K562 (cell line): Measurements from ENCODE around the gene EIF5. TPM values are rescaled to one million over a fixed set of nuclear protein-coding genes. Genes with fewer than 3 reads are reported as not detected.

Source experiments
- ATAC-seq: fragments of 200-7000 bp; cut with Tn5 transposase; 3 replicates; pipeline ENCODE4 v1.9.1; 2020; ENCODE audit warnings: moderate library complexity
- BruUV-seq: library from RNA; stranded (reverse); fragments of 400-500 nt; replicated peaks from 2 replicates; lab custom pipeline; 2021; lab: Mats Ljungman, UMichigan
- CTCF ChIA-PET: fragments of 300-600 bp; formaldehyde crosslinking; extraction: SDS; loops from one replicate; lab custom pipeline; 2021; ENCODE audit warnings: low intra/inter-chr PET ratio; lab: Yijun Ruan, JAX
- POLR2A ChIA-PET: fragments of 300-600, 350-650 bp; sonication (Branson Sonifier 250); formaldehyde crosslinking; extraction: SDS; loops from one replicate; lab custom pipeline; 2021; ENCODE audit warnings: antibody characterized with exemption, inconsistent platforms; lab: Yijun Ruan, JAX
- DNase-seq, 4 experiments: peaks; one replicate each; pipeline versions ENCODE4 v3.0.0 to v3.0.0-alpha.2; 2011 to 2018; ENCODE audit warnings: low spot score in 3 of 4, mixed read lengths in 3 of 4; ENCODE audit errors: extremely low read depth in 1 of 4
- FAIRE-seq: peaks from 2 replicates; lab custom pipeline; 2011; peaks lifted over from hg19 to GRCh38; lab: Jason Lieb, UNC
- H2AFZ ChIP-seq: 2 replicates; pipeline ENCODE4 v1.6.0; 2011; ENCODE audit warnings: low read depth, low read length, control low read depth, inconsistent platforms
- H3K27ac ChIP-seq: fragments of 200-600 bp; 3 replicates; pipeline ENCODE4 v1.8.0; 2011; ENCODE audit warnings: low read depth, mild to moderate bottlenecking, control low read depth, inconsistent platforms, low read length, moderate library complexity, mixed read lengths; ENCODE audit errors: extremely low read depth
- H3K27me3 ChIP-seq, 2 experiments: fragments of 300-600 bp in 1 of 2; 2 replicates in 1 of 2; 3 replicates in 1 of 2; pipeline versions ENCODE4 v1.6.0 to v1.8.0; 2011; ENCODE audit warnings: inconsistent platforms in 2 of 2, low read length in 2 of 2, mild to moderate bottlenecking in 1 of 2, mixed read lengths in 1 of 2, moderate library complexity in 1 of 2; ENCODE audit not compliant: control insufficient read depth in 2 of 2, insufficient read depth in 2 of 2
- H3K36me3 ChIP-seq: fragments of 300-600 bp; 3 replicates; pipeline ENCODE4 v1.8.0; 2011; ENCODE audit warnings: mild to moderate bottlenecking, low read length, inconsistent platforms; ENCODE audit not compliant: control insufficient read depth, insufficient read depth
- H3K4me1 ChIP-seq, 2 experiments: fragments of 200-600 bp in 1 of 2; replicated peaks in 1 of 2; 2 replicates in 1 of 2; 3 replicates in 1 of 2; pipeline versions ENCODE4 v1.5.1 to v1.8.0; 2011; ENCODE audit warnings: inconsistent platforms in 2 of 2, low read length in 2 of 2, mild to moderate bottlenecking in 1 of 2, mixed read lengths in 1 of 2, moderate library complexity in 1 of 2; ENCODE audit not compliant: control insufficient read depth in 2 of 2, insufficient read depth in 2 of 2
- H3K4me2 ChIP-seq: 2 replicates; pipeline ENCODE4 v1.6.1; 2011; ENCODE audit warnings: low read length, control low read depth, inconsistent platforms, mixed read lengths; ENCODE audit not compliant: insufficient read depth
- H3K4me3 ChIP-seq: fragments of 200-600 bp; sonication (generic), shearing (Covaris generic); 2 replicates; pipeline ENCODE4 v1.5.1; 2016; ENCODE audit warnings: control low read depth, inconsistent platforms
- H3K79me2 ChIP-seq: fragments of 200-600 bp; 3 replicates; pipeline ENCODE4 v1.8.0; 2011; ENCODE audit warnings: low read length, inconsistent platforms; ENCODE audit not compliant: control insufficient read depth, insufficient read depth
- H3K9ac ChIP-seq, 2 experiments: 2 replicates each; pipeline versions ENCODE4 v1.6.0 to v1.6.1; 2011; ENCODE audit warnings: low read depth in 2 of 2, low read length in 2 of 2, control low read depth in 1 of 2, inconsistent platforms in 1 of 2, mild to moderate bottlenecking in 1 of 2, mixed read lengths in 1 of 2; ENCODE audit not compliant: insufficient read depth in 1 of 2
- H3K9me1 ChIP-seq: one replicate; pipeline ENCODE4 v1.6.0; 2011; ENCODE audit warnings: inconsistent platforms, mild to moderate bottlenecking, low read length, moderate library complexity; ENCODE audit not compliant: control insufficient read depth, insufficient read depth
- H3K9me3 ChIP-seq: replicated peaks from 2 replicates; pipeline ENCODE4 v1.5.1; 2011; ENCODE audit warnings: low read depth, low read length, inconsistent platforms; ENCODE audit not compliant: control insufficient read depth, insufficient read depth
- H4K20me1 ChIP-seq: replicated peaks from 2 replicates; pipeline ENCODE4 v1.6.1; 2011; ENCODE audit warnings: low read length, inconsistent platforms, mixed read lengths; ENCODE audit not compliant: control insufficient read depth, insufficient read depth
- KLF6 ChIP-seq: fragments of 250-450 bp; sonication (Bioruptor Pico); IDR thresholded peaks from 2 replicates; pipeline ENCODE4 v1.4.0; 2020; ENCODE audit warnings: mild to moderate bottlenecking, moderate library complexity, borderline replicate concordance
- RBFOX2 ChIP-seq: fragments of 200-400 bp; formaldehyde crosslinking; IDR thresholded peaks from 2 replicates; pipeline ENCODE4 v1.6.1; 2017; ENCODE audit warnings: low read depth, mild to moderate bottlenecking, low read length, moderate library complexity
- WGBS: fragments of 100-300 bp; shearing (Covaris generic); methylation state at CpG from one replicate; pipeline ENCODE4 v1.1.6; 2016; ENCODE audit warnings: low coverage, mixed read lengths; ENCODE audit not compliant: insufficient coverage; ENCODE audit errors: missing lambda C conversion rate; 5-methylcytosine and 5-hydroxymethylcytosine counted together
- in situ Hi-C: fragments of 300-500 bp; cut with MboI; formaldehyde crosslinking; loops from 4 replicates; pipeline ENCODE4 v1.15.0; 2018; ENCODE audit warnings: inconsistent platforms, mixed read lengths
- intact Hi-C: fragments of 100-400 bp; cut with micrococcal nuclease; formaldehyde crosslinking; loops from 2 replicates; pipeline ENCODE4 v1.14.2; 2022
- polyA plus RNA-seq, 8 experiments: library from polyadenylated mRNA; depleted of rRNA in 4 of 8; stranded (reverse) in 5 of 8; unstranded in 3 of 8; fragments of >200 nt; fragmentation: Nextera tagmentation in 2 of 8; fragmentation: Illumina TruSeq in 1 of 8; extraction: Ambion mirVana in 2 of 8; extraction: Trizol in 1 of 8; gene quantifications; 2 replicates each; pipeline versions ENCODE4 v1.2.1 to v1.2.3, GENCODE V29; 2011 to 2014; ENCODE audit warnings: inconsistent platforms in 1 of 8, missing spikeins in 1 of 8
- total RNA-seq, 7 experiments: library from RNA; depleted of rRNA in 6 of 7; stranded (reverse); fragments of >200 nt in 6 of 7; fragmentation: Illumina TruSeq in 2 of 7; extraction: Trizol in 2 of 7; gene quantifications; 2 replicates each; pipeline versions ENCODE4 v1.2.1 to v1.2.3, GENCODE V29; 2011 to 2021; ENCODE audit warnings: low replicate concordance in 1 of 7

Gene EIF5
- total and polyA plus RNA-seq, 9 of the 15 experiments (the other 6 are each of a cell fraction or from before 2014, with no cell fraction given), result 92.7 to 442 (median 190) TPM

DNA sequence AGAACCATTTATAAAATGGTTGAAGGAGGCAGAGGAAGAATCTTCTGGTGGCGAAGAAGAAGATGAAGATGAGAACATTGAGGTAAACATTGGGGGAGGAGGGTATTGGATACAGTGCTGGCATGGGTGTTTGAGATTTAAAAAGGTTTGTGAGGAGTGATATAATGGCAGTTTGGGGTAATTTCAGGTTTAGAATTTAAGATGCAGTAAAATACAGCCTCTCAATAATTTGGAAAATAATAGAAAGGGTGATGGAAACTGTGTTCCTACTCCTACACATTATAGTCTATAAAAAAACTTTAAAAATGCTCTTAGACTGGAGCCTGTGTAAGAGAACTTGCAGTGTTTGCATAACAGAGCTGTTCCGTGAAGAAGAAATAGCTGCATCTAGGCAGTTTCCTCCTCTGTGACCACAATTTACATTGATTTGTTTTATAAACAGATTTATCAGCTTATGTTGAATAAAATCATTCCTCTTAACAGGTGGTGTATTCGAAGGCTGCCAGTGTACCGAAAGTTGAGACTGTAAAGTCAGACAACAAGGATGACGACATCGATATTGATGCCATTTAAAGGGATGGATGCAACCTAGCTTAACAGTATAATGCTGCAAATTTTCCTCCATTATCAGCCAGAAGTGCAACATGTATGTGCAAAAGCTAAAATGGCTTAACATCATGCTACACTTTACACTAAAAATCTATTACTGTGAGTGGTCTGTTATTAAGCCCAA lies 6.6 kb downstream of the EIF5 start:
- H3K9ac ChIP-seq, result no peak overlapping the region
- no peaks in the 10 kb centered on the region for H3K9me3 ChIP-seq
- H3K4me3 ChIP-seq, result no peak overlapping the region
- ATAC-seq (no peak), DNase-seq (no peak), FAIRE-seq (no peak)
- POLR2A ChIA-PET, result interaction anchor here (0.6 to 9.2 kb wide), 8 partner anchors 14 to 59 kb away, joined by 3 to 98 read pairs (median 4); no protein-coding TSS in a partner anchor
- peaks cover 8% of the 10 kb centered on the region for H3K9me1 ChIP-seq
- H3K4me2 ChIP-seq, result no peak overlapping the region
- no peak overlapping the region for H2AFZ ChIP-seq
- TF ChIP-seq KLF6 (CRISPR knock-in tag), result no peak
- TF ChIP-seq RBFOX2, result peak; percentile 50
- in situ Hi-C loops, result no loop called here
- peaks cover 94% of the 10 kb centered on the region for H3K36me3 ChIP-seq
- peaks cover 3 to 6% of the 10 kb centered on the region in 2 experiments; a peak in 3 of 5 replicates for H3K4me1 ChIP-seq
- no peaks in the 10 kb centered on the region for H3K27me3 ChIP-seq
- CTCF ChIA-PET, result no interaction called here
- no peak overlapping the region for H3K27ac ChIP-seq
- no TSS peak for BruUV-seq
- 98% methylated on average over 6 of the region's 6 CpGs for WGBS
- peaks cover 11% of the 10 kb centered on the region for H4K20me1 ChIP-seq
- peaks cover 38% of the 10 kb centered on the region for H3K79me2 ChIP-seq
- intact Hi-C loops, result loop anchor here (2.0 kb wide), 1 partner anchor 50 kb away; no protein-coding TSS in a partner anchor
